A673 (cell line): ENCODE results near the gene HNRNPUL1.

Source experiments
- CTCF ChIP-seq: fragments of 300-800, 200-600 bp; sonication (generic); conservative IDR thresholded peaks from 2 replicates; pipeline ENCODE4 v1.5.1; 2017; ENCODE audit warnings: low read depth, mild to moderate bottlenecking, antibody characterized with exemption, low read length, moderate library complexity, mixed read lengths
- EZH2 ChIP-seq: fragments of 200-600 bp; sonication (generic); IDR thresholded peaks from 2 replicates; pipeline ENCODE4 v1.6.1; 2017; ENCODE audit warnings: borderline replicate concordance, low read depth, mild to moderate bottlenecking, mixed read lengths, antibody characterized with exemption, low read length; ENCODE audit not compliant: poor library complexity, severe bottlenecking

DNA sequence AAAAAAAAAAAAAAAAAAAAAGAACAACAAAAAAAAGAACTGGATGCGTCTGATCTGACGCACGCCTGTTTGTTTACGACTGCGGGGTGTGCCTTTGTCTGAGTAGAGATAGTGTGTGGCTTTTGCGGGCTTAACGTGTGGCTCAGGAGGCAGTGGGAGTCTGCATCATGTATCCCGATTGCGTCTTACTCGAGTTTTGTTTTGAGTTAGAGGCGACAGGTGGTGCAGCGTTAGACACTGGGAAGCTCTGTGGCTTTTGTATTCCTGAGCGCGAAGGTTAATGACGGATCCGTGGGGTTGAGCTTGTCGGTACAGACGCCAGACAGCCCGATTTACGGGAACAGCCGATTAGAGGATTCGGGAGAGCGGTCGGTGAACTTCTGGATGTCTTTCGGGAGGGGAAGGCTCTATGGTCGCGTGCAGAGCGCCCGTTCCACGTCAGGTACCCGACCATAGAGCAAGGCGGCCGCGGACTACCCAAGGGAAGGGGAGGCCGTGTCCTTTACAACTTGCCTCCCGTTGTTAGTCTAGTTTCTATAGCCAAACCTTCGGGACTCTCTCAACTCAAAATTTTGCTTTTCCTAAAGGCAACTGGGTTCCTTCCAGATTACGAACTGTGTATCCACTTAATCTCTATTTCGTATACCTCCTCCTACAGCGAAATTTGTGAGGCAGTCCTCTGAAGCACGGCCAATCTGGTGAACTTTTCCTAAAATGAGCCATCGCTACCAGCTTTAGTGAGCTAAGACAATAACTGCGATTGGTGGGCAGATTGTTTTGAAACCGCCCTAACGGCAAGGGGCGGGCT lies 926 bp upstream of the HNRNPUL1 start:
- TF ChIP-seq CTCF = no peak
- no peak for TF ChIP-seq EZH2
